OCI-LY7 (cell line): ENCODE data around the gene BOLA1.

ENCODE experiments used
- CTCF ChIP-seq: fragments of 200-600 bp; sonication (generic); conservative IDR thresholded peaks from 2 replicates; pipeline ENCODE4 v1.5.1; 2014; ENCODE audit warnings: mild to moderate bottlenecking, antibody characterized with exemption, low read length, moderate library complexity, mixed read lengths
- EZH2phosphoT487 ChIP-seq: fragments of 200-600 bp; sonication (generic); IDR thresholded peaks from 2 replicates; pipeline ENCODE4 v1.6.1; 2018; ENCODE audit warnings: low read depth, borderline replicate concordance, mild to moderate bottlenecking, mixed run types, antibody characterized with exemption, low read length, moderate library complexity, mixed read lengths

GRCh38 chr1:149936170-149936991 is 37.0 kb downstream of the BOLA1 start, which contains the start of gene MTMR11:
- TF ChIP-seq CTCF = no peak
- TF ChIP-seq EZH2phosphoT487 = no peak
